DMS79 (cell line): ENCODE results near the gene PEG3.
"Not testable (repeated sequence)": the region's sequence is repeated elsewhere in the genome, so short reads cannot be mapped to it uniquely, and the experiment has no call there.

Source experiments
- DNase-seq: peaks from one replicate; lab custom pipeline; 2025; lab: John Stamatoyannopoulos, UW

Gene PEG3

GRCh38 chr19:56840451-56841192 lies at the start of gene PEG3, which contains the start of gene ZIM2:
TSS of gene PEG3 (minus strand) at chr19:56840726. CDS start at chr19:56824655, 16,071 bp downstream.
TSS of gene ZIM2 (minus strand) at chr19:56840726. CDS start at chr19:56824277, 16,449 bp downstream.
- no peak for DNase-seq

GRCh38 chr19:56885173-56885985 lies 44.9 kb upstream of the PEG3 start:
- DNase-seq, result no peak

GRCh38 chr19:56884441-56884840 lies 43.9 kb upstream of the PEG3 start:
- no peak for DNase-seq

- no peak for DNase-seq
Observed at GRCh38 chr19:56880592-56881190, 40.2 kb upstream of the PEG3 start.

GRCh38 chr19:56877069-56877715 lies 36.7 kb upstream of the PEG3 start:
- no peak for DNase-seq

- no peak for DNase-seq
Observed at GRCh38 chr19:56875717-56876116, 35.2 kb upstream of the PEG3 start.

- no peak for DNase-seq
Observed at GRCh38 chr19:56874530-56874929, 34.0 kb upstream of the PEG3 start.

- DNase-seq, result no peak
Observed at GRCh38 chr19:56873493-56873892, 33.0 kb upstream of the PEG3 start.

- no peak for DNase-seq
Observed at GRCh38 chr19:56869886-56870285, 29.4 kb upstream of the PEG3 start.

- DNase-seq, result no peak
Observed at GRCh38 chr19:56868446-56868845, 27.9 kb upstream of the PEG3 start.

GRCh38 chr19:56866538-56866937 lies 26.0 kb upstream of the PEG3 start:
- DNase-seq, result peak; percentile 9

- DNase-seq, result no peak
Observed at GRCh38 chr19:56864443-56865125, 24.1 kb upstream of the PEG3 start.

GRCh38 chr19:56862741-56863140 lies 22.2 kb upstream of the PEG3 start:
- DNase-seq, result no peak

GRCh38 chr19:56860409-56860808 lies 19.9 kb upstream of the PEG3 start:
- DNase-seq, result not testable (repeated sequence)

- DNase-seq, result no peak
Observed at GRCh38 chr19:56858026-56858425, 17.5 kb upstream of the PEG3 start.

- DNase-seq, result no peak
Observed at GRCh38 chr19:56856822-56857221, 16.3 kb upstream of the PEG3 start.

GRCh38 chr19:56852361-56852760 lies 11.8 kb upstream of the PEG3 start:
- not testable (repeated sequence) for DNase-seq

GRCh38 chr19:56848166-56848565 lies 7.6 kb upstream of the PEG3 start:
- DNase-seq, result no peak

GRCh38 chr19:56842412-56842811 lies 1.9 kb upstream of the PEG3 start:
- no peak for DNase-seq

- DNase-seq, result no peak
Observed at GRCh38 chr19:56841193-56841543, 642 bp upstream of the PEG3 start.

- no peak for DNase-seq
Observed at GRCh38 chr19:56839652-56840450, 675 bp downstream of the PEG3 start.
